Muscle layer of duodenum (tissue), 2 donors: ENCODE measurements around the gene MCFD2.

Experiments
- H3K27ac ChIP-seq: one replicate; pipeline ENCODE4 v1.7.0; 2013; ENCODE audit warnings: mild to moderate bottlenecking, low read length
- H3K27me3 ChIP-seq: one replicate; pipeline ENCODE4 v1.7.0; 2013; ENCODE audit warnings: low read depth, mild to moderate bottlenecking, control low read depth, low read length
- H3K36me3 ChIP-seq, 2 donors: one replicate each; pipeline ENCODE4 v1.7.0; 2013; ENCODE audit warnings: low read length in 2 of 2, control low read depth in 1 of 2, mild to moderate bottlenecking in 1 of 2; ENCODE audit not compliant: insufficient read depth in 2 of 2, control insufficient read depth in 1 of 2
- H3K4me1 ChIP-seq, 2 donors: one replicate each; pipeline ENCODE4 v1.7.0; 2013; ENCODE audit warnings: low read length in 2 of 2, mild to moderate bottlenecking in 2 of 2, control low read depth in 1 of 2, moderate library complexity in 1 of 2; ENCODE audit not compliant: insufficient read depth in 2 of 2, control insufficient read depth in 1 of 2
- H3K4me3 ChIP-seq, 2 donors: one replicate each; pipeline ENCODE4 v1.7.0; 2013; ENCODE audit warnings: low read length in 2 of 2, low read depth in 1 of 2, mild to moderate bottlenecking in 1 of 2
- H3K9me3 ChIP-seq, 2 donors: one replicate each; pipeline ENCODE4 v1.7.0; 2013; ENCODE audit warnings: low read length in 2 of 2, control low read depth in 1 of 2, mild to moderate bottlenecking in 1 of 2; ENCODE audit not compliant: control insufficient read depth in 1 of 2
- donor health status: healthy.

Gene MCFD2

GRCh38 chr2:46952171-46952570 is 36.6 kb upstream of the MCFD2 start:
- Histone ChIP-seq H3K4me3 (no peak overlapping the region), H3K9me3 (no peaks in the 10 kb centered on the region), H3K36me3 (peaks cover 25 to 34% of the 10 kb centered on the region in 2 donors), H3K4me1 (peaks cover 6 to 10% of the 10 kb centered on the region in 2 donors), H3K27ac (no peak overlapping the region), H3K27me3 (no peaks in the 10 kb centered on the region)

GRCh38 chr2:46951290-46952064 is 35.9 kb upstream of the MCFD2 start:
- no peak overlapping the region for H3K27ac ChIP-seq
- peaks cover 18 to 27% of the 10 kb centered on the region in 2 donors for H3K36me3 ChIP-seq

GRCh38 chr2:46950314-46950713 is 34.7 kb upstream of the MCFD2 start:
- H3K27ac ChIP-seq, result no peak overlapping the region

More at GRCh38 chr2:46951290-46952064, 35.9 kb upstream of the MCFD2 start:
- Histone ChIP-seq H3K4me1 (peaks cover 6 to 10% of the 10 kb centered on the region in 2 donors), H3K27me3 (no peaks in the 10 kb centered on the region), H3K9me3 (no peaks in the 10 kb centered on the region), H3K4me3 (no peak overlapping the region)

GRCh38 chr2:46947841-46948240 is 32.2 kb upstream of the MCFD2 start:
- Histone ChIP-seq H3K27ac (no peak overlapping the region), H3K4me3 (no peak overlapping the region), H3K27me3 (no peaks in the 10 kb centered on the region), H3K36me3 (peaks cover 10 to 17% of the 10 kb centered on the region in 2 donors), H3K4me1 (peaks cover 6 to 8% of the 10 kb centered on the region in 2 donors), H3K9me3 (no peaks in the 10 kb centered on the region)

More at GRCh38 chr2:46950314-46950713, 34.7 kb upstream of the MCFD2 start:
- peaks cover 6% of the 10 kb centered on the region in 2 donors for H3K4me1 ChIP-seq
- no peaks in the 10 kb centered on the region for H3K9me3 ChIP-seq
- no peaks in the 10 kb centered on the region for H3K27me3 ChIP-seq
- peaks cover 13 to 18% of the 10 kb centered on the region in 2 donors for H3K36me3 ChIP-seq
- no peak overlapping the region for H3K4me3 ChIP-seq

GRCh38 chr2:46945671-46946070 is 30.1 kb upstream of the MCFD2 start:
- Histone ChIP-seq H3K27me3 (no peaks in the 10 kb centered on the region), H3K4me1 (peaks cover 8 to 11% of the 10 kb centered on the region in 2 donors), H3K4me3 (no peak overlapping the region), H3K36me3 (peaks cover 0 to 6% of the 10 kb centered on the region in 2 donors), H3K9me3 (no peaks in the 10 kb centered on the region), H3K27ac (no peak overlapping the region)

GRCh38 chr2:46943881-46944798 is 28.5 kb upstream of the MCFD2 start:
- H3K36me3 ChIP-seq, result peaks cover 0 to 5% of the 10 kb centered on the region in 2 donors
- peaks cover 11% of the 10 kb centered on the region in 2 donors for H3K4me1 ChIP-seq
- H3K4me3 ChIP-seq, result peak overlapping the region in 1 of 2 donors; percentile 23
- H3K9me3 ChIP-seq, result no peaks in the 10 kb centered on the region
- no peaks in the 10 kb centered on the region for H3K27me3 ChIP-seq
- peak overlapping the region; percentile 14 for H3K27ac ChIP-seq

GRCh38 chr2:46942891-46943626 is 27.5 kb upstream of the MCFD2 start:
- peak overlapping the region; percentile 93 to 97 for H3K4me3 ChIP-seq
- H3K4me1 ChIP-seq, result peaks cover 11% of the 10 kb centered on the region in 2 donors
- H3K27ac ChIP-seq, result peak overlapping the region; percentile 14
- no peaks in the 10 kb centered on the region for H3K27me3 ChIP-seq
- H3K9me3 ChIP-seq, result no peaks in the 10 kb centered on the region
- peaks cover 0 to 5% of the 10 kb centered on the region in 2 donors for H3K36me3 ChIP-seq

- H3K36me3 ChIP-seq, result peaks cover 0 to 5% of the 10 kb centered on the region in 2 donors
- H3K27ac ChIP-seq, result peak overlapping the region; percentile 87
- H3K4me3 ChIP-seq, result peak overlapping the region; percentile 93 to 97
- H3K4me1 ChIP-seq, result peaks cover 11% of the 10 kb centered on the region in 2 donors
- no peaks in the 10 kb centered on the region for H3K9me3 ChIP-seq
- H3K27me3 ChIP-seq, result no peaks in the 10 kb centered on the region
Observed at GRCh38 chr2:46942143-46942526, 26.5 kb upstream of the MCFD2 start.

GRCh38 chr2:46939626-46940359 is 24.2 kb upstream of the MCFD2 start:
- Histone ChIP-seq H3K27me3 (no peaks in the 10 kb centered on the region), H3K36me3 (peaks cover 0 to 5% of the 10 kb centered on the region in 2 donors), H3K9me3 (no peaks in the 10 kb centered on the region), H3K27ac (peak overlapping the region; percentile 56), H3K4me1 (peaks cover 11% of the 10 kb centered on the region in 2 donors), H3K4me3 (peak overlapping the region; percentile 53 to 59)

- Histone ChIP-seq H3K36me3 (no peaks in the 10 kb centered on the region), H3K4me3 (no peak overlapping the region), H3K4me1 (peaks cover 2 to 3% of the 10 kb centered on the region in 2 donors), H3K27me3 (no peaks in the 10 kb centered on the region), H3K9me3 (no peaks in the 10 kb centered on the region), H3K27ac (no peak overlapping the region)
Observed at GRCh38 chr2:46937471-46937901, 21.9 kb upstream of the MCFD2 start.
